ENCODE data around the gene TMEM151B. TPM values are rescaled to one million over a fixed set of nuclear protein-coding genes. Genes with fewer than 3 reads are reported as not detected.
"Not testable (repeated sequence)": the region's sequence is repeated elsewhere in the genome, so short reads cannot be mapped to it uniquely, and the experiment has no call there.

The TMEM151B gene
- total RNA-seq, result not detected

GRCh38 chr6:44269921-44270525 is at the start of gene TMEM151B:
Gene TMEM151B (plus strand): TSS chr6:44270450. CDS start chr6:44270743, 293 bp downstream.
- no peak for DNase-seq

GRCh38 chr6:44220913-44221290 is 49.3 kb upstream of the TMEM151B start:
- no peak for DNase-seq

DNA sequence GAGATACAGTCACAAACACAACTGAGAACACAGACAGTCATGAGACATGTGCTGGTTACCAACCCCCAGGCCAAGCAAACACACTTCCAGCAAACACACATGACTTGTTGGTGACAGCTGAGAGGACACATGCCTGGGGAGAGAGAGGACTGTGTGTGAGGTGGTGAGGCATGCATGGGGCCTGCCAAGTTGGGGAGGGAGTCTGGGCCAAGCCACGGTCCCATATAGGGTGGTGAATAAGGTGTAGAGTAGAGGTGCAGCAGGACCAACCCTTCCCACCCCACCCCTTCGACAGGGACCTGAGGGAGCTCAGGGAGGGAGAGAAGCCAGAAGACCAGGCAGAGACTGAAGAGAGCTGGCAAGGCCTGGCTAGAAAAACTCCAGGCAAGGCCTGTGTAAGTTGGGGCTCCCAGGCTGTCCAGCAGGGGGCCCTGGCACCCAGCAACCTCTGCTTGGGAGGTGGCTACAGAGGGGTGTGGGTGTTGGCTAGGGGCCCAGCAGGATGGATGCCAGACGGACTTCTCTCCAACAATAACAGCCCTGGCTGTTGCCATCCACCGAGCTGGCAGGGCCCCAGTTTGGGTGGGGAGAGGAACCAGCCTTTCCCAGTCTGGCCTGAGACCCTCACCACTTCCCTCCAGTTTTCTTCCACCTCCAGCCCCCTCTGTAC is 48.8 kb upstream of the TMEM151B start:
- peak; percentile 66 for DNase-seq

- DNase-seq, result no peak
These were observed 48.3 kb upstream of the TMEM151B start for GRCh38 chr6:44221961-44222335.

- no peak for DNase-seq
These were observed 47.5 kb upstream of the TMEM151B start for GRCh38 chr6:44222486-44223318.

- peak; percentile 80 for DNase-seq
These were observed 46.8 kb upstream of the TMEM151B start, which contains the start of gene SLC29A1 for GRCh38 chr6:44223319-44224028. Gene SLC29A1 (plus strand): TSS chr6:44223595. CDS start chr6:44227314, 3,719 bp downstream.

DNA sequence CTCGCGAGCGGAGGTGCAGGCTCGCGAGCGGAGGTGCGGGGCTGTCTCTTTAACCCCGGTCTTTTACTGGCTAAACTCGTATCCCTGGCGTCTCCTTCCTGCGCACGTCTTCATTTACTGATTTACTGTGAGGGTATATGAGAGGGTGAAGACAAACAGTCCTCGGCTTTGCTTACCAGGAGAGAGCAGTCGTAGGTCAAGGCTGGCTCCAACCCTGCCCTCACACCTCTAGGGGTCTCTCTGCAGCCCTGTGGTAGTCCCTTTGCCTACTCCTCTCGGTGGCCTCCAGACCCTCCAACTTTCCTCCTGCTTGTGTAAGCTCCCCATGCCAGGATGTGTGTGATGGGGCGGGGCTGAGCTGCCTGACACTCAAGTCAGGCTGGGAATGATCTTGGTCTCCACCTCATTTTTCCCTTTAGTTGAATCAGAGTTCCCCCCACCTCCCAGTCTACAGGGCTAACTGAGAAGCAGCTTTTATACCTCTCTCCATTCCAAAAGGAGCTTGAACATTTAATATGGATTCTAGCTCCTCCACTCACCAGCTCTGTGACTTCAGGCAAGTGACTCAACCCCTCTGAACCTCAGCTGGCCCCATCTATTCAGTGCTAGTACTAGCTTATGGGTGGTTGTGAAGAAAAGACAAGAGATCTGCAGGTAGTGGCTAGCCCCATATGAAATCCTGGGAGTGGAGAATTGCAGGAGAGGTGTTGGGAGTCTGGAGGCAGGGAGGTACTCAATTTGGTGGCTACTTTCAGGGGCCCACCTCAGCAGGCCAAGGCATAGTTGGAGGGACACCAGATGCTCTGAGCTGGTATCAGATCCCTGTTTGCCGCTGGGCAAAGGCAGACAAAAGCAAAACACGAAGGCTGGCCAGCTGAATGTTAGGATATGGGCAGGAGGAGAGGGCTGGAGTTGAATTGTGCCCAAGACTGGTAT is 46.0 kb upstream of the TMEM151B start:
- DNase-seq, result no peak

DNA sequence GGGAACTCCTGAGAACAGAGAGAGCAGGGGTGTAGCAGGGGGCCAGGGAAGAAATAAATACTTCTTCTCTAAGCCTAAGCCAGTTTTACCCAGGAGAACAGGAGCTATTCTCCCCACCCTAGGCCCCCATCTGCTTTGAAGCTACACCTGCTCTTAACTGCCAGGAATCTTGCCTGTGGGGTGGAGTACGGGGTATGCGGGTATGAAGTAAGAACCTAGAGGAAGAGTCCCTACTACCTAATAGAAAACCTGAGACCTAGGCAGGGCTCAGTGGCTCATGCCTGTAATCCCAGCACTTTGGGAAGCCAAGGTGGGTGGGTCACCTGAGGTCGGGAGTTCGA is 45.3 kb upstream of the TMEM151B start:
- DNase-seq, result no peak

DNA sequence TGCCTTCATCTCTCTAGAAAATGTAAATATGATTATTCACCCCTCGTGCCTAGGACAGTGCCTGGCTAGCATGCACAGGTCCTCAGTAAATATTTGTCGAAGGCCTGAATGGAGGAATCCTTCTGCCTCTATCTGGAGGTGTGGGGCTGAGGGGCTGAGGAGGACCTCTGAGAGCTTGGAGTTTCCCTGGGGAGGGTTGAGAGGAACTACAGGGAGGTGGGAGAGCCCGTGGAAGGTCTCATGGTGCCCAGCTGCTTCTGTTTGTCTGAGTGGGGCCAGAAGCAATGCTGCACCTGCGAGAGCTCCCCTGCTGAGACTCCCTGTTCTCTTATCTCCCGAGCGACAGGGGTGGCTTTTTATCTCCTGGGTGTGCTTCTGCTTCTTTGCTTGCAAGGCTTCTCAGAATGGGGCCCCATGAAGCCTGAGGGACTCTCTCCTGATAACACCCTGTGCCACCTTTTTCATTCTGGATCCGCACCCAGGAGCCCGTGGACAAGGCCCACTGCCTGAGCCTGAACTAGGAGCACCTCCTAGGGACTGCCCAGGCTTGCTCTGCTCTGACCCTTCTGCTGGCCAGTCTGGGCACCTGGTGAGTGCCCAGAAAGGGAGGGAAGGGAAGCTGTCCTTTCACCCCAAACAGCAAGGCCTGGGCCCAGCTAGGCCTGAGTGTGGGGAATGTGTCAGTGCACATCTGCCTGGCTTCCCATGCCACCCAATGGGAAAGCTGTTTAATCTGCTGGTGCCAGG is 44.5 kb upstream of the TMEM151B start:
- DNase-seq, result no peak

GRCh38 chr6:44226368-44227147 is 43.7 kb upstream of the TMEM151B start:
- no peak for DNase-seq

DNA sequence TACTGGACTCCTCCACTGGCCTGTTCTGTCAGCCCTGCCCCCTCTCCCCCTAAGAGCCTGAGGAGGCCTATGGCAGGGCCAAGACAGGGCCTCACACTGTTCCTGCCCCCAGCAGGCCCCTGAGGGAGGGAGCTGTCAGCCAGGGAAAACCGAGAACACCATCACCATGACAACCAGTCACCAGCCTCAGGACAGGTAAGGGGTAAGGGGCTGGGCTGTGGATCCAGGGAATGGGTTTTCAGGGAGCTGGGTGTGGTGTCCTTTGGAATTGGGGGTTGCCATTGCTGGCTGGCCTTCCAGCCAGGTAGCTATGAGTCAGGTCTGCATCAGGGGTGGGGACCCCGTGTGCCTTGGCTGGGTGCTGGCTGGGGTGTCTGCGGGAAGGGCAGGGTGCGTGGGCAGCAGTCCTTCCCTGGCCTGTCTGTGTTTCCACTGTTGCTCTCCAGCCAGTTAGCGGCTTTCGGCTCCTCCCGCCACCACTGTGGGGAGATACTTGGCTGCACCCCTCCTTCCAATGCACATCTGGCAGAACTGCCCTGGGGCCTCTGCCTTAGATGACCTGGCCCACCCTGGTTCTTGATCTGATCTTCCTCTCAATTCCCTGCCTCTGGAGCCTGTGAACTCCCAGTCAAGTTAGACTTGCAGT is 43.0 kb upstream of the TMEM151B start:
- DNase-seq, result no peak

- no peak for DNase-seq
These were observed 42.2 kb upstream of the TMEM151B start for GRCh38 chr6:44228031-44228430.

DNA sequence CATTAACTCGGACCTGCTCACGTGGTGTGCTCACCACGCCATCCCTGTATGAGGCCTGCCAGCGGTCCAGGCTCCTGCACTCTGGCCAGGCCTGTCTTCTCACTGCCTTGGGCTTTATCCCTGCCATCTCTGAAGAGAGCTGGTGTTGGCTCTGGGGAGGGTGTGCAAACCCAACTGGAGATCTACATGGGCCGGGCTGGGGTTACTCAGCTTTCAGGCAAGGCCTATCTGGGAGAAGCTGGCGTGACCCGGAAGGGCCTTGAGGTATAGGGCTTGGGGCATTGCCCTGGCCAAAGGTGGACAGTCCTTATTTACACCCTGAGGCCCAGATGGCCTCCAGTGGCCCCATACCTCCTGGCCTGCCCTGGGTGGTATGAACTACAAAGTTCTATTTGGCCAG is 41.8 kb upstream of the TMEM151B start:
- DNase-seq, result no peak

DNA sequence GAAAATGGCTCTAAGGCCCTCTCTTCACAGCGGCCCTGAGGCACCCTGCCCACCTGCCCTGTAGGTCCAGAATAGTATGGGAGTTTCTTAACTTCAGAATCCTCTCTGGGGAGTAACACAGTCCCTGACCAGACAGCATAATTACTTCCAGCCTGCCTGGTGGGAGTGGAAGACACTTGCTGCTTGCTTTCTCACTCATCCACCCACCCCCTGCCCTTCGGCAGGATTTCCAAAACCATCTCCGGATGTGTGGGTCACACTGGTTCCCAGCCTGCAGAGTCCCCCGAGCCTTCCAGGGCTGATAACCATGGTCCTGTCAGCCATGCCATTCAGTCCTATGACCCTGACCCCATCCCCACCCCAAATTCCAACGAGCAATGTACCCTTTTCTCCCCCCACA is 41.4 kb upstream of the TMEM151B start:
- DNase-seq, result no peak

GRCh38 chr6:44229376-44230033 is 40.7 kb upstream of the TMEM151B start:
- no peak for DNase-seq

DNA sequence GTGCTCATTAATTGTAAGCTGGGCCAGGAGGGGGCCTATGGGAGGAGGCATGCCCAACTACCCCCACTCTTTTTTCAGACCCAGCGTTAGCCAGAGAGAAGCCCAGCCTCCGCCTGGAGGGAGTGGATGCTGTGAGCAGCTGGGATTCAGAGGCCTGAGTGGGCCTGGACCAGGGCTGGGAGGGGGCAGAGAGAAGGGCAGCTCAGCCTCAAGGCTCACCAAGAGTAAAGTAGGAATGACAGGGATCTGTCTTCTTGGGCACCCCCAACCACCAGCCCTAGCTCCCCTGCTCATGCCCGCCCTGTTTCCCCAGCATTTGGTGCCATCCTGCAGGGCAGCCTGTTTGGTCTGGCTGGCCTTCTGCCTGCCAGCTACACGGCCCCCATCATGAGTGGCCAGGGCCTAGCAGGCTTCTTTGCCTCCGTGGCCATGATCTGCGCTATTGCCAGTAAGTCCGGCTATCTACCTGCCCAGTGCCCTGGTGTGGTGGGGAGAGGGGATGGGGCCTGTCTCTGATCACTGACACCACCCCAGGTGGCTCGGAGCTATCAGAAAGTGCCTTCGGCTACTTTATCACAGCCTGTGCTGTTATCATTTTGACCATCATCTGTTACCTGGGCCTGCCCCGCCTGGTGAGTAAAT is 40.1 kb upstream of the TMEM151B start:
- no peak for DNase-seq

- DNase-seq, result not testable (repeated sequence)
These were observed 38.8 kb upstream of the TMEM151B start for GRCh38 chr6:44231426-44231825.

- DNase-seq, result no peak
These were observed 37.3 kb upstream of the TMEM151B start for GRCh38 chr6:44232676-44233566.
